ENCODE results near the gene GPR146.

DNA sequence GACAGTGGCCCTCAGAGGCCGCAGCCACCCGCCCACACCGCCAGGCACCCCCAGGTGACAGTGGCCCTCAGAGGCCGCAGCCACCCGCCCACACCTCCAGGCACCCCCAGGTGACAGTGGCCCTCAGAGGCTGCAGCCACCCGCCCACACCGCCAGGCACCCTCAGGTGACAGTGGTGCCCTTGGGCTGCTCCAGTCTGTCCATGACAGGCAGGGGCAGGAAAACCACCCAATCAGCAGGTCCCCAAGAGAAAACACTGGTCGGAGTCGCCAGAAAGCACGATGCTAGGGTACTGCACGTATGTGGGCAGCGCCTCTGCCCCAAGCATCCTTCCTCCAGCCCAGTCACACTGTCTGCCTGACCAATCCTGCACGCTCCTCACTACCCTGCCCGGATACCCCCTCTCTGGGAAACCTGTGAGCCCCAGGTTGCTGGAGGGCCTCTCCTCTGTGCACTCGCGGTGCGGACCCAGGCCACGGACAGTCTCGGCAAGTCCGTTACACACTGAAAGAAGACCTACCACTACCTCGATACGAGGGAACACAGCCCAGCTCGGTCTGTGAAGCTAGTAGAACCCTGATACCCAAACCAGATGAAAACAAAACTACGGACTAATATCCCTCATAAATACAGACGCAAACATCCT, 11.7 kb upstream of the GPR146 start:
- TF ChIP-seq CTCF (IDR thresholded peaks at IDR 0.05) (no peak), MAX (CRISPR knock-in tag; IDR thresholded peaks at IDR 0.05) (no peak)
- TF ChIP-seq, protein P1, sequence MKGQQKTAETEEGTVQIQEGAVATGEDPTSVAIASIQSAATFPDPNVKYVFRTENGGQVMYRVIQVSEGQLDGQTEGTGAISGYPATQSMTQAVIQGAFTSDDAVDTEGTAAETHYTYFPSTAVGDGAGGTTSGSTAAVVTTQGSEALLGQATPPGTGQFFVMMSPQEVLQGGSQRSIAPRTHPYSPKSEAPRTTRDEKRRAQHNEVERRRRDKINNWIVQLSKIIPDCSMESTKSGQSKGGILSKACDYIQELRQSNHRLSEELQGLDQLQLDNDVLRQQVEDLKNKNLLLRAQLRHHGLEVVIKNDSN (CRISPR knock-in tag; IDR thresholded peaks at IDR 0.05), result no peak
- TF ChIP-seq, protein P2, sequence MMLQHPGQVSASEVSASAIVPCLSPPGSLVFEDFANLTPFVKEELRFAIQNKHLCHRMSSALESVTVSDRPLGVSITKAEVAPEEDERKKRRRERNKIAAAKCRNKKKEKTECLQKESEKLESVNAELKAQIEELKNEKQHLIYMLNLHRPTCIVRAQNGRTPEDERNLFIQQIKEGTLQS (CRISPR knock-in tag; conservative IDR thresholded peaks at IDR 0.05), result no peak
- TF ChIP-seq, protein P3, sequence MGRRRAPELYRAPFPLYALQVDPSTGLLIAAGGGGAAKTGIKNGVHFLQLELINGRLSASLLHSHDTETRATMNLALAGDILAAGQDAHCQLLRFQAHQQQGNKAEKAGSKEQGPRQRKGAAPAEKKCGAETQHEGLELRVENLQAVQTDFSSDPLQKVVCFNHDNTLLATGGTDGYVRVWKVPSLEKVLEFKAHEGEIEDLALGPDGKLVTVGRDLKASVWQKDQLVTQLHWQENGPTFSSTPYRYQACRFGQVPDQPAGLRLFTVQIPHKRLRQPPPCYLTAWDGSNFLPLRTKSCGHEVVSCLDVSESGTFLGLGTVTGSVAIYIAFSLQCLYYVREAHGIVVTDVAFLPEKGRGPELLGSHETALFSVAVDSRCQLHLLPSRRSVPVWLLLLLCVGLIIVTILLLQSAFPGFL (CRISPR knock-in tag; IDR thresholded peaks at IDR 0.05; ENCODE audit: borderline replicate concordance), result no peak
